Mesothelial cell of epicardium (in vitro differentiated cells): ENCODE results near the gene TMEM154. TPM values are rescaled to one million over a fixed set of nuclear protein-coding genes. Genes with fewer than 3 reads are reported as not detected.
A peak's percentile ranks its signal among the peaks of the same experiment; 100 is the strongest.

Experiments used
- DNase-seq, 2 experiments: peaks; one replicate each; pipeline ENCODE4 v3.0.0; 2021; ENCODE audit warnings: low spot score in 2 of 2; ENCODE audit not compliant: unreplicated experiment in 2 of 2
- H3K27ac Mint-ChIP-seq: 2 replicates; pipeline ENCODE4 v1.8.0; 2021; ENCODE audit warnings: mixed read lengths
- H3K27me3 Mint-ChIP-seq: 2 replicates; pipeline ENCODE4 v1.8.0; 2021; ENCODE audit warnings: low read depth, mixed read lengths
- H3K36me3 Mint-ChIP-seq: 2 replicates; pipeline ENCODE4 v1.8.0; 2021; ENCODE audit warnings: mixed read lengths
- H3K4me1 Mint-ChIP-seq: 2 replicates; pipeline ENCODE4 v1.8.0; 2021; ENCODE audit warnings: mixed read lengths
- H3K4me3 Mint-ChIP-seq: 2 replicates; pipeline ENCODE4 v1.8.0; 2021; ENCODE audit warnings: mild to moderate bottlenecking, moderate library complexity, mixed read lengths
- H3K9me3 Mint-ChIP-seq: 2 replicates; pipeline ENCODE4 v1.8.0; 2021; ENCODE audit warnings: mixed read lengths
- total RNA-seq: library from RNA; stranded (reverse); gene quantifications from 3 replicates; pipeline ENCODE4 v1.2.1, GENCODE V29; 2021
- TF ChIP-seq, protein P1 (sequence below): fragments of 200-600 bp; sonication (generic); IDR thresholded peaks from one replicate; pipeline ENCODE4 v1.5.0; 2021; ENCODE audit warnings: antibody characterized with exemption; ENCODE audit not compliant: unreplicated experiment

The TMEM154 gene
- total RNA-seq, 1 donor from 2014 or later = 0.98 TPM

DNA sequence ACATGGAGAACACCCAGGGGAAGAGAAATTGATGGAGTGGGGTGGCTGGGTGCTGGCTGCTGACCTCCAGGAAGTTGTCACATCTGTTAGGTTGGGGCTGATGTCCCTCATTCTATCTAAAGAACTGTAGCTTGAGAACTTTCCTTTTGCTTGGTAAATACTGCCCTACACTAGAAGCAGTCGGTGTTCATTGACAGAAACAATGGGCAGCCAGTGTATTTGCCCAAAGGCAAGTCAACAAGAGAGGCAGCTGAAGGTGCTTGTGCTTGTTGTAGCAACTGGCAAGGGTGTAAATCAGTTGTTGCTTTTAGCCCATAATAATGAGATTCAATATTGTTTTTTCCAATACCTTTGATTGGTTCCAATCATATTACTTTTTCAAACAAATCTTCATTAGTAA is 956 bp downstream of the TMEM154 start:
- H3K27ac Mint-ChIP-seq = no peak overlapping the region
- TF ChIP-seq, protein P1, sequence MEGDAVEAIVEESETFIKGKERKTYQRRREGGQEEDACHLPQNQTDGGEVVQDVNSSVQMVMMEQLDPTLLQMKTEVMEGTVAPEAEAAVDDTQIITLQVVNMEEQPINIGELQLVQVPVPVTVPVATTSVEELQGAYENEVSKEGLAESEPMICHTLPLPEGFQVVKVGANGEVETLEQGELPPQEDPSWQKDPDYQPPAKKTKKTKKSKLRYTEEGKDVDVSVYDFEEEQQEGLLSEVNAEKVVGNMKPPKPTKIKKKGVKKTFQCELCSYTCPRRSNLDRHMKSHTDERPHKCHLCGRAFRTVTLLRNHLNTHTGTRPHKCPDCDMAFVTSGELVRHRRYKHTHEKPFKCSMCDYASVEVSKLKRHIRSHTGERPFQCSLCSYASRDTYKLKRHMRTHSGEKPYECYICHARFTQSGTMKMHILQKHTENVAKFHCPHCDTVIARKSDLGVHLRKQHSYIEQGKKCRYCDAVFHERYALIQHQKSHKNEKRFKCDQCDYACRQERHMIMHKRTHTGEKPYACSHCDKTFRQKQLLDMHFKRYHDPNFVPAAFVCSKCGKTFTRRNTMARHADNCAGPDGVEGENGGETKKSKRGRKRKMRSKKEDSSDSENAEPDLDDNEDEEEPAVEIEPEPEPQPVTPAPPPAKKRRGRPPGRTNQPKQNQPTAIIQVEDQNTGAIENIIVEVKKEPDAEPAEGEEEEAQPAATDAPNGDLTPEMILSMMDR = no peak
- DNase-seq = no peak
- no peaks in the 10 kb centered on the region for H3K36me3 Mint-ChIP-seq
- H3K9me3 Mint-ChIP-seq = no peaks in the 10 kb centered on the region
- peak overlapping the region; percentile 76 for H3K4me3 Mint-ChIP-seq
- peaks cover 27% of the 10 kb centered on the region for H3K27me3 Mint-ChIP-seq
- peaks cover 19% of the 10 kb centered on the region for H3K4me1 Mint-ChIP-seq

DNA sequence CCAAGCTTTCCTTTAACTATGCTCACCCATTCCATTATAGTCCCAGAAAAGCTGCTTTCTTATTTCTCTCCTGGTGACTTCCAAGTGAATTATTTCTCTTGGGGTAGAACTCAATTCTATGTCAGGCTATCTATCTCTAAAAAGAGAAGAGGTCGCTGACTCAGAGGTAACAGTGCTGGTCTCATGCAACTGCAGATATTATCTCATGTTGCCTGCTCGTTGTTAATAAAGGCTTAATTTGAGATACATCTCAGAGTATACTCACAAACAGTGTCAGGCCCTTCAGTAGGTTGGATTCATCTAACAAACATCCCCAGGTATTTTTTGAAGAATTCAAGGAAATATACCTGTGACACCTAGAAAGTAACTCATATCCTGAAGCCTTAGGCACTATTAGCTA is 2.7 kb downstream of the TMEM154 start:
- H3K27me3 Mint-ChIP-seq = peaks cover 27% of the 10 kb centered on the region
- no peak overlapping the region for H3K27ac Mint-ChIP-seq
- H3K36me3 Mint-ChIP-seq = no peaks in the 10 kb centered on the region
- H3K4me3 Mint-ChIP-seq = no peak overlapping the region
- H3K4me1 Mint-ChIP-seq = peaks cover 8% of the 10 kb centered on the region
- TF ChIP-seq, protein P1 = no peak
- DNase-seq = no peak
- no peaks in the 10 kb centered on the region for H3K9me3 Mint-ChIP-seq

DNA sequence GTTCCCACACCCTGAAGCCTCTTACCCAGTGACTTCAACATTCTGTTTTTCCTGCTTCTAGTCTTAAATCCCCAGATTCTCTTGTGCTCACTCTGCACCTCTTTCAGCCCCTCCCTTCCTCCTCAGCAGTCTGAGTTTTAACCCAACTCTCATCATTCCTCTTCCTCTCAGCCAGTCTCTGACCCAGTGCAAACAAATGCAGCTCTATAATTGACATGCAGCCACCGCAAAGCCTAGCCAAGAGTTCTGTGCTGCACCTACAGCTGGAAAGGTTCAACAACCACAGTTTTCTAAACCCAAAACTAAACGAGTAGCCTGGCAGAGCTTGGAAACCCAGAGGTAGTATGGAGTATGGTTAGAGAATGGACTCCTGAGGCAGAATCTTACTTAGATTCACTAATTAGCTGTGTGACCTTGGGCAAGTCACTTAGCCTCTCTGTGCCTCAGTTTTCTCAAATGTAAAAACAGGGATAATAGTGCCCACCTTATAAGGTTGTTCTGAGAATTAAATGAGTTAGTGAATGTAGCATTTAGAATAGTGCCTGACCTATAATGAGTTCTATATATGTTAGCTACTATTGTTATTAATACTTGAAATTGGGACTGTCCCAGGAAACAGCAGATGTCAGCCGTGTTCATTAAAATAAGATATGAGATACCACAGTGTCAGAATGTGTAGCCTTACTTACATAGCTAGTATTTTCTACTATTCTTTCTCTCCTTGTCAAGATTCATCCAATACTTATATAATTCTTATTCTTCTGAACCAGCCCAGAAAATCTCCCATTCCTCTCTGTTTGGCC is 3.5 kb downstream of the TMEM154 start:
- Mint-ChIP-seq H3K27me3 (peaks cover 27% of the 10 kb centered on the region), H3K4me1 (peaks cover 8% of the 10 kb centered on the region), H3K4me3 (no peak overlapping the region), H3K9me3 (no peaks in the 10 kb centered on the region), H3K36me3 (no peaks in the 10 kb centered on the region), H3K27ac (no peak overlapping the region)
- TF ChIP-seq, protein P1 = no peak
- DNase-seq = no peak

DNA sequence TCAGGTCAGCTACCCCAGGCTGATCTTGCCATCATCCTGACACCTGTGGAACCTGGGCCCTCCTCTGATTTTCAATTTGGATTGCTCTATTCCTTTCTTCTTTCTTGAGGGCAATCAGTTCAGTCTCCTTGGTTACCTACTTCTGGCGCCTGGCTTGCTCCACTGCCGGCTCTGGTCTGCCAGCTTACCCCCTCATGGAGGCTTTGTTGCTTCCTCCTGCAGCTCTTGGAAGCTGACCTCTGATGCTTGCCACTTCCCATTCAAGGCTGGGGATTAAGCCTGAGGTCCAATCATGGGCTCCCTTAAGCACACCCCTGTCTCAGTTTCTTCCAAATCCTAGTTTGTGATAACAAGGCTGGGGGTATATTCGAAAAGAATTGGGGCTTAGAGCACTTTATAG is 5.4 kb downstream of the TMEM154 start:
- Mint-ChIP-seq H3K4me1 (peaks cover 2% of the 10 kb centered on the region), H3K36me3 (no peaks in the 10 kb centered on the region), H3K4me3 (no peak overlapping the region), H3K9me3 (no peaks in the 10 kb centered on the region), H3K27ac (no peak overlapping the region), H3K27me3 (peaks cover 19% of the 10 kb centered on the region)
- DNase-seq = no peak
- TF ChIP-seq, protein P1 = no peak

DNA sequence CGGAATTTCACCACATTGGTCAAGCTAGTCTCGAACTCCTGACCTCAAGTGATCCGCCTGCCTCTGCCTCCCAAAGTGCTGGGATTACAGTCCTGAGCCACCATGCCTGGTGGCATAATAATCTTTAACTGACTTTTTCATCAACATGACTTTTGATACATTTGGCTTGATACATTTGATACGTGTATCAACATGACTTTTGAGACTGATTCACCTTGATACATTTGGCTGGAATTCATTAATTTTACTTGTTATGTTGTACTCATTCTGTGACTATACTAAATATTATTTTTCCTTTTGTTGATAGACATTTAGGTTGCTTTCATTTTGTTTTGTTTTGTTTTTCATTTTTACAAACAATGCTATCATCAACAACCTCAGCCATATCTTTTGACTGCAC is 6.3 kb downstream of the TMEM154 start:
- H3K36me3 Mint-ChIP-seq = no peaks in the 10 kb centered on the region

More for the DNA sequence above, 6.3 kb downstream of the TMEM154 start:
- no peak overlapping the region for H3K27ac Mint-ChIP-seq
- no peak overlapping the region for H3K4me3 Mint-ChIP-seq
- H3K4me1 Mint-ChIP-seq = no peaks in the 10 kb centered on the region
- H3K27me3 Mint-ChIP-seq = peaks cover 11% of the 10 kb centered on the region
- TF ChIP-seq, protein P1 = no peak
- H3K9me3 Mint-ChIP-seq = no peaks in the 10 kb centered on the region
- no peak for DNase-seq
